GM19324 (cell line): ENCODE data around the gene BEST3.
"Not testable (repeated sequence)": the region's sequence is repeated elsewhere in the genome, so short reads cannot be mapped to it uniquely, and the experiment has no call there.

Experiments used
- ATAC-seq: cut with Tn5 transposase; IDR thresholded peaks from one replicate; pipeline ENCODE4 v1.9.1; 2021; ENCODE audit warnings: mild to moderate bottlenecking, moderate library complexity; ENCODE audit not compliant: unreplicated experiment, low FRiP score

BEST3 gene

DNA sequence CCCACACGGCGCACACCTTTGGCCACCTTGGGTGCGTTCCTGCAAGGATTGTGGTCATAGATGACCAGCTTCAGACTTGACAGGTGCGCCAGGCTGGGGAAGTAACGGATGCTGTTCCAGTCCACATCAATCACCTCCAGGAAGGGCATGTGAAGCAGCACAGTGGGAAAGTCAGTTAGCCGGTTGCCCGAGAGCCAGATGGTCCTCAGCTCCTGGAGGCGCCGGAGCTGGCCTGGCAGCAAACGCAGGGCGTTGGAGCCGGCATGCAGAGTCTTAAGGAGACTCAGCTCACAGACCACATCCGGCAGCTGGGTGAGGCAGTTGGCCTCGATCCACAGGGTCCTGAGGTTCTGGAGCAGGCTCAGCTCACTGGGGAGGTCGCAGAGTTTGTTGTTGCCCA, 89.0 kb downstream of the BEST3 start:
- ATAC-seq, result no peak

GRCh38 chr12:69608114-69608513, 91.0 kb downstream of the BEST3 start:
- ATAC-seq, result no peak

- ATAC-seq, result not testable (repeated sequence)
These were observed 94.8 kb downstream of the BEST3 start for GRCh38 chr12:69604275-69604674.
